ENCODE measurements around the gene DYRK2.

GRCh38 chr12:67645126-67645525 lies 3.4 kb upstream of the DYRK2 start:
- TF ChIP-seq POLR2AphosphoS5 (IDR thresholded peaks at IDR 0.05), result no peak
- TF ChIP-seq CTCF (IDR thresholded peaks at IDR 0.05), result no peak
- no peak for TF ChIP-seq POLR2A (IDR thresholded peaks at IDR 0.05)

Measured in breast epithelium (tissue), 3 donors.